Astrocyte of the spinal cord (primary cell): ENCODE results near the gene ECHS1.

Experiments
- DNase-seq: peaks from one replicate; pipeline ENCODE4 v3.0.0; 2011; ENCODE audit warnings: low read depth, low spot score
- H3K4me3 ChIP-seq: 2 replicates; pipeline ENCODE4 v1.5.1; 2011; ENCODE audit warnings: low read depth, mild to moderate bottlenecking, low read length, moderate library complexity
- CTCF ChIP-seq: IDR thresholded peaks from 2 replicates; pipeline ENCODE4 v1.5.1; 2012; ENCODE audit warnings: low read depth, mild to moderate bottlenecking, low read length, inconsistent platforms
- in situ Hi-C: cut with HindIII; loops from 2 replicates; pipeline ENCODE4 v1.10.0; 2017; ENCODE audit warnings: low sequenced_read_pairs

The ECHS1 gene

GRCh38 chr10:133328358-133329343 lies 44.5 kb downstream of the ECHS1 start:
- TF ChIP-seq CTCF = no peak

GRCh38 chr10:133327651-133328357 lies 45.4 kb downstream of the ECHS1 start:
- DNase-seq = no peak
- TF ChIP-seq CTCF = no peak
- H3K4me3 ChIP-seq = no peak overlapping the region
- in situ Hi-C loops = no loop called here

More at GRCh38 chr10:133328358-133329343, 44.5 kb downstream of the ECHS1 start:
- in situ Hi-C loops = no loop called here
- no peak overlapping the region for H3K4me3 ChIP-seq
- no peak for DNase-seq

DNA sequence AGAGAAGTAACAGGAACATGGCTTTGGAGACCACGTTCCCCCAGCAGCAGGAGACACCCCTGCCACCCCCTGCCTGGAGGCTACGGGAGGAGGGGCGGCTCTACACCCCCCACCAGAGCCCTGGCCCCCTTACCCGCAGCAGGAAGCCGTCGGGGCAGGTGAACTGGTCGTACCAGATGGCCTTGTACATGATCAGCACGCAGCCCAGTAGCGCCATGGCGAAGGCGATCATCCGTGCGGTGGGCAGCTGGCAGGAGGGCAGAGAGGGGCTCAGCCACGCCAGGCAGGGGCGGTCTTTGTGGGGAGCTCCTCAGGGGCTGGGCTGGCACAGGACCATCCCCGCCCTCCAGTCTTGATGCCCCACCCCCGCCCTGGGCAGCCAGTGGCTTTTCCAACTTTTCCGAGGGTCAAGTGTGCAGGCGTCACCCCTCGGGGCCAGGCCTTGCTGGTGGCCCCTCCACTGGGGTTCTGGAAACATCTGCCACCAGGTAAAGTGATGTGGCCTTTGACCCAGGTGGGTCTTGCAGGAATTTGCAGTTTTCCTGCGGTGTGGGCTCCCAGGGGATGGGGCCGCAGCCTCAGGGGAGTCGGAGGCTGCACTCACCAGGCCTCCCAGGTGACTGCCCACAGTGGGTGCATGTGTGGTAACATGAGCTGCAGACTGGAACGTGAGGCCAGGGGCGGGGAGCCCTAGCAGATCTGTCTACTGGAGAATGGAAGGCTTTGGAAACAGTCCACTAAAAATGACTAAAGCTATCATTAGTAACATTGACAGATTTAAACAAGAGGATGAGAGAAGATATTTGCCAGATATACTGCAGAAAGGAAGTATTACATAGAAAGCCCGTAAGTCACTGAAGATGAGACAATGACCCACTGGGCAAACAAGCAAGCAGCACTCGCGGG lies 46.2 kb downstream of the ECHS1 start:
- peak; percentile 19 for DNase-seq
- no peak for TF ChIP-seq CTCF
- H3K4me3 ChIP-seq = no peak overlapping the region
- in situ Hi-C loops = no loop called here

GRCh38 chr10:133326223-133326551 lies 47.0 kb downstream of the ECHS1 start:
- in situ Hi-C loops = no loop called here

DNA sequence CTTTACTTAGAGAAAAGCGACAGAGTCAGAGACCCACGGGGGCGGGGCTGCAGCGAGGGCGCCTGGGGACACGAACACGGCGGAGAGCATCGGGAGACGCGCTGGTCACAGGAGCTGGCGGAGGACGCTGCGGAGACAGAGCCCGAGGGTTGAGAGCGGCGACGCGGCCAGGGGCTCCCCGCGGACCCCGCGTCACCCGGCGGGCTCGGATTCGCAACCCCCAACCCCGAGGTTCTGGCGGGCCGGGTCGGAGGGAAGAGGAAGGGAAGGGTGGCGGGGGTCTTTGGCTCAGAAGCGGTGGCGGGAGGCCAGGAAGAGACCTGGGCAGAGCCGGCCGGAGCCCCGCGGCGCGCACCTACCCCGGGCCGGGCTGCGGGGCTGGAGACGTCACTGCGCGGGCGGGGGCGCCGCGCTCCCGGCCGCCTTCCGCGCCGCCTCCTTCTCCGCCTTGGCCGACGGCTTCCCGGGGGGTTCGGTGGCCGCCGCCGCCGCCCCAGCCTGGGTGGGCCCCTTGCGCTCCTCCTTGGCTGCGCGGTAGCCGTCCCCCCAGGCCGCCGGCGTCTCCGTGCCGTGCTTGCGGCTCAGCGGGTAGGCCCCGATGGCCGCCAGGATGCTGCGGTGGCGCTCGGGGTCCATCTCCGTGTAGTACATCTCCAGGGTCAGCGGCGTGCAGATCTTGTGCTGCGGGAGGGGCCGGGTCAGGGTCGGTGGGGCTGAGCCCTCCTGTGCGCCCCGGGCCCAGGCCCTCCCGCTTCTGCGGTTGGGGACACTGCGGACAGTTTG lies 47.5 kb downstream of the ECHS1 start:
- H3K4me3 ChIP-seq = peak overlapping the region; percentile 25
- in situ Hi-C loops = no loop called here

More at GRCh38 chr10:133326223-133326551, 47.0 kb downstream of the ECHS1 start:
- peak overlapping the region; percentile 17 for H3K4me3 ChIP-seq
- TF ChIP-seq CTCF = no peak
- DNase-seq = no peak

More for the DNA sequence above, 47.5 kb downstream of the ECHS1 start:
- no peak for TF ChIP-seq CTCF
- DNase-seq = no peak
